HEK293 (cell line): ENCODE results near the gene ENTPD8.

Experiments
- ELK4 ChIP-seq: IDR thresholded peaks from 2 replicates; pipeline ENCODE4 v1.6.1; 2011; ENCODE audit warnings: mild to moderate bottlenecking, low read depth, low read length, borderline replicate concordance
- KLF10 ChIP-seq: fragments of 450-650 bp; IDR thresholded peaks from 2 replicates; pipeline ENCODE4 v1.5.1; 2018; ENCODE audit warnings: missing biosample characterization, mild to moderate bottlenecking, missing genetic modification characterization
- OVOL3 ChIP-seq: fragments of 450-650 bp; formaldehyde crosslinking; IDR thresholded peaks from 2 replicates; pipeline ENCODE4 v1.5.1; 2016; ENCODE audit warnings: missing biosample characterization, missing genetic modification characterization
- REPIN1 ChIP-seq: fragments of 450-650 bp; formaldehyde crosslinking; IDR thresholded peaks from 2 replicates; pipeline ENCODE4 v1.5.1; 2017; ENCODE audit warnings: missing biosample characterization, missing genetic modification characterization, low read depth
- SP3 ChIP-seq: fragments of 450-650 bp; formaldehyde crosslinking; IDR thresholded peaks from 2 replicates; pipeline ENCODE4 v1.5.1; 2016; ENCODE audit warnings: missing biosample characterization, missing genetic modification characterization
- ZEB2 ChIP-seq: fragments of 450-650 bp; formaldehyde crosslinking; IDR thresholded peaks from 2 replicates; pipeline ENCODE4 v1.5.1; 2016; ENCODE audit warnings: missing biosample characterization, missing genetic modification characterization
- ZNF121 ChIP-seq: fragments of 450-650 bp; formaldehyde crosslinking; IDR thresholded peaks from 2 replicates; pipeline ENCODE4 v1.5.1; 2016; ENCODE audit warnings: missing biosample characterization, missing genetic modification characterization
- ZNF24 ChIP-seq: fragments of 450-650 bp; formaldehyde crosslinking; IDR thresholded peaks from 2 replicates; pipeline ENCODE4 v1.5.1; 2016; ENCODE audit warnings: missing biosample characterization, missing genetic modification characterization
- ZNF274 ChIP-seq, 2 experiments: fragments of 200-500 bp in 1 of 2; fragments of 450-650 bp in 1 of 2; sonication (Bioruptor generic) in 1 of 2; formaldehyde crosslinking in 1 of 2; IDR thresholded peaks; 2 replicates each; pipeline versions ENCODE4 v1.5.1 to v1.6.1; 2014 to 2016; ENCODE audit warnings: borderline replicate concordance in 1 of 2, inconsistent platforms in 1 of 2, low read length in 1 of 2, missing biosample characterization in 1 of 2, missing genetic modification characterization in 1 of 2
- ZNF521 ChIP-seq: fragments of 450-650 bp; formaldehyde crosslinking; IDR thresholded peaks from 2 replicates; pipeline ENCODE4 v1.5.1; 2017; ENCODE audit warnings: missing biosample characterization, mild to moderate bottlenecking, missing genetic modification characterization
- TF ChIP-seq, protein P1 (sequence below): fragments of 450-650 bp; formaldehyde crosslinking; IDR thresholded peaks from 2 replicates; pipeline ENCODE4 v1.5.1; 2016; ENCODE audit warnings: missing biosample characterization, missing genetic modification characterization
- TF ChIP-seq, protein P2 (sequence below): fragments of 450-650 bp; IDR thresholded peaks from 2 replicates; pipeline ENCODE4 v1.5.1; 2018; ENCODE audit warnings: missing biosample characterization, mild to moderate bottlenecking, missing genetic modification characterization

DNA sequence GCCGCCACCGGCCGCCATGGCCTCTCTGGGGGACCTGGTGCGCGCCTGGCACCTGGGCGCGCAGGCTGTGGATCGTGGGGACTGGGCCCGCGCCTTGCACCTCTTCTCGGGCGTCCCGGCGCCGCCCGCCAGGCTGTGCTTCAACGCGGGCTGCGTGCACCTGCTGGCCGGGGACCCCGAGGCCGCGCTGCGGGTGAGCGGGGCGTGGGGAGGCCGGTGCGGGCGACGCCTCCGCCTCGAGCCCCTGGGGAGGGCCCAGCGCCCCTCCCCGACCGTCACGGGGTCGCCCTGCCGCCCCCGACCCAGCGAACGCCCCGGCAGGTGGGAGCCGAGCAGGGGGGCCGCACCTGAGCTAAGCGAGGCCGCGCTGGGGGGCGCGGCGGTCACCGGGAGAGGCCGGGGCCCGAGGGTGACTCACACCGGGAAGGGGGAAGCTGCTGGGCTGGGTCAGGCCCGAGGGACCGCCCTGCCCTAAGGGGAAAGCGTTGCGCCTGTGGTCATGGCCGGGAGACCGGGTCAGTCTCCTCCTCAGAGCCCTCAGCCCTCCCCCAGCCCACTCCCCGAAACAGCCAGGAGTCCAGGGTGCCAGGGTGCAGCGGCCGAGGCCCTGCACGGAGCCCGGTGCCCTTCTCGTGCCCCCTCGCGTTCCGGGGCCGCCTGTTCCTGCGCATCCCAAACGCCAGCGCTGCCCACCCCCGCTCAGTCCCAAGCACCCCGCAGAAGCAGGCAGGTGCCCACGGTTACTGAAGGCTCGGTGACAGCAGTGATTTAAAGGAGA is 17.5 kb downstream of the ENTPD8 start:
- TF ChIP-seq, protein P1, sequence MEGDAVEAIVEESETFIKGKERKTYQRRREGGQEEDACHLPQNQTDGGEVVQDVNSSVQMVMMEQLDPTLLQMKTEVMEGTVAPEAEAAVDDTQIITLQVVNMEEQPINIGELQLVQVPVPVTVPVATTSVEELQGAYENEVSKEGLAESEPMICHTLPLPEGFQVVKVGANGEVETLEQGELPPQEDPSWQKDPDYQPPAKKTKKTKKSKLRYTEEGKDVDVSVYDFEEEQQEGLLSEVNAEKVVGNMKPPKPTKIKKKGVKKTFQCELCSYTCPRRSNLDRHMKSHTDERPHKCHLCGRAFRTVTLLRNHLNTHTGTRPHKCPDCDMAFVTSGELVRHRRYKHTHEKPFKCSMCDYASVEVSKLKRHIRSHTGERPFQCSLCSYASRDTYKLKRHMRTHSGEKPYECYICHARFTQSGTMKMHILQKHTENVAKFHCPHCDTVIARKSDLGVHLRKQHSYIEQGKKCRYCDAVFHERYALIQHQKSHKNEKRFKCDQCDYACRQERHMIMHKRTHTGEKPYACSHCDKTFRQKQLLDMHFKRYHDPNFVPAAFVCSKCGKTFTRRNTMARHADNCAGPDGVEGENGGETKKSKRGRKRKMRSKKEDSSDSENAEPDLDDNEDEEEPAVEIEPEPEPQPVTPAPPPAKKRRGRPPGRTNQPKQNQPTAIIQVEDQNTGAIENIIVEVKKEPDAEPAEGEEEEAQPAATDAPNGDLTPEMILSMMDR (tag by site-specific recombination), result no peak
- no peak for TF ChIP-seq ZNF121 (tag by site-specific recombination)
- TF ChIP-seq OVOL3 (tag by site-specific recombination), result no peak
- TF ChIP-seq REPIN1, result no peak
- no peak for TF ChIP-seq SP3 (tag by site-specific recombination)
- TF ChIP-seq ZNF521 (tag by site-specific recombination), result no peak
- TF ChIP-seq ZNF24, result no peak
- TF ChIP-seq, protein P2, sequence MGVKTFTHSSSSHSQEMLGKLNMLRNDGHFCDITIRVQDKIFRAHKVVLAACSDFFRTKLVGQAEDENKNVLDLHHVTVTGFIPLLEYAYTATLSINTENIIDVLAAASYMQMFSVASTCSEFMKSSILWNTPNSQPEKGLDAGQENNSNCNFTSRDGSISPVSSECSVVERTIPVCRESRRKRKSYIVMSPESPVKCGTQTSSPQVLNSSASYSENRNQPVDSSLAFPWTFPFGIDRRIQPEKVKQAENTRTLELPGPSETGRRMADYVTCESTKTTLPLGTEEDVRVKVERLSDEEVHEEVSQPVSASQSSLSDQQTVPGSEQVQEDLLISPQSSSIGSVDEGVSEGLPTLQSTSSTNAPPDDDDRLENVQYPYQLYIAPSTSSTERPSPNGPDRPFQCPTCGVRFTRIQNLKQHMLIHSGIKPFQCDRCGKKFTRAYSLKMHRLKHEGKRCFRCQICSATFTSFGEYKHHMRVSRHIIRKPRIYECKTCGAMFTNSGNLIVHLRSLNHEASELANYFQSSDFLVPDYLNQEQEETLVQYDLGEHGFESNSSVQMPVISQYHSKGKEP (tag by site-specific recombination), result no peak
- TF ChIP-seq ZEB2 (tag by site-specific recombination), result no peak; the same call in 1 of the 2 replicates
- TF ChIP-seq ZNF274 (IDR thresholded peaks at IDR 0.05; ENCODE audit: low read length), result no peak
- no peak for TF ChIP-seq ZNF274 (tag by site-specific recombination; IDR thresholded peaks at IDR 0.05; ENCODE audit: borderline replicate concordance)
- TF ChIP-seq KLF10 (tag by site-specific recombination), result no peak
- no peak for TF ChIP-seq ELK4
